SIG-M5 treated with dmso at 0.1 percent for 504 hours (cell line): ENCODE results near the gene PDGFA.
"Not testable (repeated sequence)": the region's sequence is repeated elsewhere in the genome, so short reads cannot be mapped to it uniquely, and the experiment has no call there.

Experiments used
- DNase-seq: peaks from one replicate; lab custom pipeline; 2025; ENCODE audit not compliant: unreplicated experiment; lab: John Stamatoyannopoulos, UW

The PDGFA gene

GRCh38 chr7:552151-552867 is 32.7 kb upstream of the PDGFA start:
- not testable (repeated sequence) for DNase-seq

- not testable (repeated sequence) for DNase-seq
Measured at GRCh38 chr7:551615-551970, 31.9 kb upstream of the PDGFA start.

GRCh38 chr7:550881-551614 is 31.4 kb upstream of the PDGFA start:
- DNase-seq = no peak

- DNase-seq = no peak
Measured at GRCh38 chr7:549891-550625, 30.4 kb upstream of the PDGFA start.

GRCh38 chr7:549066-549890 is 29.6 kb upstream of the PDGFA start:
- no peak for DNase-seq

DNA sequence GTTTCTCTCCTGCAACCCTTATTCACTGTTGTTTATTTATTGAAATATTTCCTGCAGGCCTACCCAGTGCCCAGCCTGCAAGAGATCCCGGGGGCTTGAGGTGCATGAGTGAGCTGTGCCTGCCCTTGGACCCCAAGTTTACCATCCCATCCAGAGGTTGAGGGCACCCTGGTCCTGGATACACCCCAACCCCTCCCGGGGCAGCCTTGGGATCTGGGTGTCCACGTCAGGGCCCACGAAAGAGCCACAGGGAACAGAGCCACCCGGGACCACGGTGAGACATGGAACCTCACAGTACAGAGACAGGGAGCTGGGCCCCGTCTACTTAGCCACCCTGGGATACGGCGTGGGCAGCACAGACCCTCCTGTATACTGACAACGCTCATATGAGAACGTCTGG is 28.8 kb upstream of the PDGFA start:
- DNase-seq = no peak

- DNase-seq = no peak
Measured at GRCh38 chr7:545470-545869, 25.8 kb upstream of the PDGFA start.

- DNase-seq = no peak
Measured at GRCh38 chr7:544338-545221, 24.9 kb upstream of the PDGFA start.

DNA sequence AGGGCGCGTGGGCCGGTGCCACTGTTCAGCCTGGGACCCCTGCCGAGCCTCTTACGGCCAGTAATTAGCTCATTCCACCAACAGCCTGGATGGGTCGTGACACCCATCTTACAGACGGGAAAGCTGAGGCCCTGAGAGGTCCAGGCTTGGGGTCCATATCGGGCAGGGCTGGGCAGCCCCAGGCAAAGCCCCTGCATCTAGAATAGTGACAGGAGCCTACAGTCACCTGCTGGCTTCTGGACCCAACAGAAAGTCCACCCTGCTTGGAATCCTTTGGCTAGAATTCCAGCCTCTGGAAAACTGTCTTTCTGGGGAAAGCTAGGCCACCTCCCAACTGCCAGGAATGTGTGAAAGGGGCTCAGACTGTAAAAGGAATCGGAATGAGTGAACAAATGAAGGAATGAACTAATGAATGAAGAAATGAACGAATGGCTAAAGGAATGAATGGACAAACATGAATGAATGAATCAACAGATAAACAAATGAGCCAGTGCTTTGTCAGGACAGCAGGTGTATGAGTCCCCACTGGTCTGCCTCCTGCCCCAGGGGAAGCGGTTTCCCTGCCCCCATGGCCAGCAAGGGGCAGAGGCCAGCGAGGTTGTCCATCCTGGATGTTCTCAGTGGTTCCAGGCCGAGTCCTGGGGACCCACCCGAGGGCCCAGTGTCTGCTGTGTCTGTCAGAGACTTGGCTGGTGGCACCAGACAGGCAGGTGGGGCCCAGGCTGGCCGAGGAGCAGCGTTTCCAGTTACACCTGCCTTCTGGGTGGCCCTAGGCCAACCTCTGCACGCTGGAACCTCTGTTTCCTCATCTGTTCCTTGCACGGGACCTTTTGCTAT is 24.1 kb upstream of the PDGFA start:
- DNase-seq = no peak

DNA sequence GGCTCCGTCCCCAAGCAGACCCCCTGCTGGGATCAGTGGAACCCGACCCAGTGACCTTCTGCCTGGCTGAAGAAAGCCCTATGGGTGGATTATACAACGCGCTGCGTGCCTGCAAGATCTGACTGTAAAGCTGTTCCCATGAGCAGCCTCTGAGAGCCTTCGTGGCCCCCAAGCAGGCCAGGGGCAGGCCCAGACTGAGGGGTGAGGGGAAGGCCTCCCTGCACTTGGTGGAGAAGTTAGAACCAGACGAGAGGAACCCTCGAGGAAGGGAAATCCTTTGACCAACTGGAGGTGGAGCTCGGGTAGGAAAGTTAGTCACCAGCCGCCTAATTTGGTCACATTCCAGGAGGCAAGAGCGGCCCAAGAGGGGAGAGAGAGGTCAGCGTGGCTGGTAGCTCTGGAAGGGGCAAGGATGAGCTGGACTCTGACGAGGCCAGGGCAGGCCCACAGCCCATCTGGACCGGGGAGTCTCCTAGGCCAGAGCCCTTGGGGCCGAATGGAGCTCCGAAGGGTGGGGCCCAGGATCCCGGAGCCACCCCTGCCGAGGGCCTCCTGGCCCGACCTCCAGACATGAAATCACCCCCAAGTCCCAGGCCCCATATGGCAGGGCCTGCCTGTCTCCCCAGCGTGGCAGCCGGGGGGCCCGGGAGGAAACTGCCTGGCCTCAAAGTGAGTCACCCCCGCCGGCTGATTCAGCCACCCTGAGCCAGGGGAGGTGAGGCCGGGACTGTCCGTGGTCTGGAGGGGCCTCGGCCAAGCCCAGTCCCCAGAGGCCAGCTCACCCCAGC is 23.3 kb upstream of the PDGFA start:
- DNase-seq = peak; percentile 8

DNA sequence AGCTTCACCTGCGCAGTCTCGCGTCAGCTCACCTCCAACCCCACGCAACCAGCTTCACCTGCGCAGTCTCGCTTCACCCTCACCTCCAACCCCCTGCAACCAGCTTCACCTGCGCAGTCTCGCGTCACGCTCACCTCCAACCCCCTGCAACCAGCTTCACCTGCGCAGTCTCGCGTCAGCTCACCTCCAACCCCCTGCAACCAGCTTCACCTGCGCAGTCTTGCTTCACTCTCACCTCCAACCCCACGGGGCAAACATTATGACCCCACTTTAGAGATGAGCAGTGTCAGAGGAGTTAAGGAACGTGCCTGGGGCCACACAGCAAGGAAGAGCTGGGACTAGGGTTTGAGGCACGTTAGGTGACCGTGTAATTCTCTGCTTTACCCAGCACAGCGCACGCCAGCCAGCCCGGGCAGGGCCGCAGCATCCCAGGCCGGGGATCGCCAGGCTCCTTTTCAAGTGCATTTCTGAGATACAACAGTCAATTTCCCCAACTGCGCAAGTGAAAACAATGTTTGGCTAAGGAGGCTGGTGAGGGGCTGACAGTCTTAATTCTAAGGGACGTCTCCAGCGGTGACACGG is 22.6 kb upstream of the PDGFA start:
- no peak for DNase-seq

DNA sequence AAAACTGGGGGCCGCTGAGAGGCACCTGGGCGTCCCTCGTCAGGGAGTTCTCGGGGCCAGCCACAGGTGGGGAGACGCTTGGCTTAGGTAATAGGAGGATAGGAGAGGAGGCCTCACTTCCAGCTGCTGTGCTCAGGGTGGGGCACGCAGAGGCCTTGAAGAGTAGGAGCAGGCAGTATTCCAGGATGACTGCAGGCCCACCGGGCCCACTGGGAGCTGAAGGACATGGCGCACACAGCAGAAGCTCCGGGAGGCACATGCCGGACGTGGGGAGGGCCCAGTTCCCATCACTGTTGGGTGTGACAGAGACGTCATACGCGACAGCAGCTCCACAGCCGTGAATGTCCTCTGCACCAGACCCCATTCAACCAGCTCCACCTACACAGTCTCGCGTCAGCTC is 22.0 kb upstream of the PDGFA start:
- no peak for DNase-seq

- no peak for DNase-seq
Measured at GRCh38 chr7:540997-541396, 21.4 kb upstream of the PDGFA start.

- no peak for DNase-seq
Measured at GRCh38 chr7:540579-540978, 20.9 kb upstream of the PDGFA start.

- peak; percentile 51 for DNase-seq
Measured at GRCh38 chr7:539731-540411, 20.2 kb upstream of the PDGFA start.

DNA sequence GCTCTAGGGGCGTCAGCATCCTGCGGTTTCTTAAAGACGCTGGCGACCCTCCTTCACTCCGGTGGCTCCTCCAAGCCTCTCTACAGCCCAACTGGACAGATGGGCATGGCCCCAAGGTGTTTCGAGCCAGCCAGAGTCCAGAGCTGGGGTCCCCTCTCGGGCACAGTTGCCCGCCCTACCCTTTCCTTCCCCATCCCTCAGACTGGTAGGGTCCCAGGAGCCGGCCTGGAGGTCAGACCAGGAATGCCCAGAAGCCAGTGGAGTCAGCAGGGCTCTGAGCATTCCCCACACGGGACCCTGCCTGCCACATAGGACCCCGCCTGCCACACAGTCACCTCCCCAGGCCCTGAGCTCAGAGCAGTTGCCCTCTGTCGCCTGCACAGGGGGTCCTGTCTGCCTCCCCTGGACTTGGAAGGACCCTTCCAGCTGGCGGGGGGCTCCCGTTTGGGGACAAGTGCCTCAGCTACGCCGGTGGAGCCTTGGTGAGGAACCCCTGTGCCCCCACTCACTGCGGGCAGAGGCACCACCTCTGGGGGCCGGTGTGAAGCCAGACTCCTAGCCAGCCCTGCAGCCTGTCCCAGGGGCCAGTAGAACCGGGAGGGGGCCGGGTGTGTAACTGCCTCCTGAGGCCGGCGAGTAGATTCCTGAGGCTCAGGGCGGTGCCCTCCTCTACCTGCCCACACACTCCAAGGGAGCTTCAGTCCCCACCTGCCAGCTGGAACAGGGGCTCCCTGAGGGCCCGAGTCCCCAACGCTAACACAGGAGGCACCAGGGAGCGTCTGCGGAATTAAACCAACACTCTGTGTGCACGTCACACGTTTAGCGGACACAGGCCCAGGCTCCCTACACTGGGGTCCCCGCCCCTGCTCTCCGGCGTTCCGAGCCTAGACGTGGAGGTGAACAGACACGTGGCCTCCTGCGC is 19.4 kb upstream of the PDGFA start:
- peak; percentile 22 for DNase-seq
